Activated T-helper 2 cell treated with anti-CD3 and anti-CD28 coated beads, Interferon-gamma antibody, Interleukin-2, Interleukin-4, amounts not matched to agents 10 μg/mL and 5 μg/mL and 100 μg/mL, durations not matched to agents 14 hours and 24 hours and 36 hours (primary cell): Measurements from ENCODE around the gene STARD4. TPM values are rescaled to one million over a fixed set of nuclear protein-coding genes. Genes with fewer than 3 reads are reported as not detected.

Source experiments
- DNase-seq: peaks from one replicate; pipeline ENCODE4 v3.0.0; 2021; ENCODE audit warnings: low spot score
- H3K27ac Mint-ChIP-seq: one replicate; pipeline ENCODE4 v1.8.0; 2021; ENCODE audit warnings: mixed read lengths
- H3K27me3 Mint-ChIP-seq: one replicate; pipeline ENCODE4 v1.8.0; 2021; ENCODE audit warnings: low read depth, mixed read lengths
- H3K36me3 Mint-ChIP-seq: one replicate; pipeline ENCODE4 v1.8.0; 2021; ENCODE audit warnings: low read depth, mixed read lengths
- H3K4me1 Mint-ChIP-seq: one replicate; pipeline ENCODE4 v1.8.0; 2021; ENCODE audit warnings: low read depth, mixed read lengths
- H3K4me3 Mint-ChIP-seq: one replicate; pipeline ENCODE4 v1.8.0; 2021; ENCODE audit warnings: low read depth, mild to moderate bottlenecking, moderate library complexity, mixed read lengths
- H3K9me3 Mint-ChIP-seq: one replicate; pipeline ENCODE4 v1.8.0; 2021; ENCODE audit warnings: mixed read lengths
- intact Hi-C: fragments of 100-400 bp; cut with micrococcal nuclease; formaldehyde crosslinking; loops from one replicate; pipeline ENCODE4 v1.15.1; 2023
- total RNA-seq: library from RNA; stranded (reverse); gene quantifications from 2 replicates; pipeline ENCODE4 v1.2.3, GENCODE V29; 2022

Gene STARD4
- total RNA-seq, 1 donor from 2014 or later: 230 TPM

DNA sequence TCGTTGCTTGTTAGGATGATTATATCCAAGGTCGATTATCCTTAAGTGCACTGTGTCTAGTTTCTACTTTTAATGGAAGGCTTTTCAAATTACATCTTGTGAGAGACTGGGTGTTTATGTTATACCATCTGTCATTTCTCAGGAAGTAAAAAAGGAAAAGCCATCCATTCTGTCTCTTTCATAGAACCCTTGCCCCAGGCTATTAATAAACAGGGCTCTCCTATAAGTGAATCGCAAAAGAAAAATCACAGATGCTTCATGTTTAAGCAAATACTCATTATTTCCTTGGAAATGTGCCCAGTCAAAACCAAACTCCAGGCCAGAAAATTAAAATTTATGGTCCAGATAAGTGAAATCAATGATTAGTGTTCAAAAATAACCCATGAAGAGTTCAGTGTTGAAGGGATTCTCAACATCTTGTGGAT is 58.1 kb downstream of the STARD4 start:
- no peak for DNase-seq
- intact Hi-C loops: no loop called here
- Mint-ChIP-seq H3K27me3 (no peaks in the 10 kb centered on the region), H3K36me3 (peaks cover 47% of the 10 kb centered on the region), H3K4me1 (no peaks in the 10 kb centered on the region), H3K4me3 (no peak overlapping the region), H3K27ac (no peak overlapping the region), H3K9me3 (no peaks in the 10 kb centered on the region)

DNA sequence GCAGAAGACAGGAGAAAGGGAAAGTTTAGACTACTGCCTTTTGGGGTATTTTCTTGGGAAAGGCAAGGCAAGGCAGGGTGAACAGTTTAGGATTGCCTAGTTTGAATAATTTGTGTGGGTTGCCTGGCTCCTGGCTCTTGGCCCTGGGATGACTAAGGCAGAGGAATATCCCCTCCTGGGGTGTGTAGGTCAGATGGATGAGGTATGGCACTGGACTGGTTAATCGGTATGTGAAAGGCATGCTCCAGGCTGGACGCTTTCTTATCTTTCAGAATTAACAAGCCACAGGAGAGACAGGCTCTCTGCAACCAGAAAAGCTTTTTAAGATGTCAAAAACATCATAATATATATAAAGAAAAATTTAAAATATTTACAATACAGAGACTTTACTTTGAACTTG is 58.6 kb downstream of the STARD4 start:
- DNase-seq: no peak
- H3K4me3 Mint-ChIP-seq: no peak overlapping the region
- H3K9me3 Mint-ChIP-seq: no peaks in the 10 kb centered on the region
- no peaks in the 10 kb centered on the region for H3K27me3 Mint-ChIP-seq
- H3K36me3 Mint-ChIP-seq: peaks cover 44% of the 10 kb centered on the region
- intact Hi-C loops: no loop called here
- no peaks in the 10 kb centered on the region for H3K4me1 Mint-ChIP-seq
- no peak overlapping the region for H3K27ac Mint-ChIP-seq

DNA sequence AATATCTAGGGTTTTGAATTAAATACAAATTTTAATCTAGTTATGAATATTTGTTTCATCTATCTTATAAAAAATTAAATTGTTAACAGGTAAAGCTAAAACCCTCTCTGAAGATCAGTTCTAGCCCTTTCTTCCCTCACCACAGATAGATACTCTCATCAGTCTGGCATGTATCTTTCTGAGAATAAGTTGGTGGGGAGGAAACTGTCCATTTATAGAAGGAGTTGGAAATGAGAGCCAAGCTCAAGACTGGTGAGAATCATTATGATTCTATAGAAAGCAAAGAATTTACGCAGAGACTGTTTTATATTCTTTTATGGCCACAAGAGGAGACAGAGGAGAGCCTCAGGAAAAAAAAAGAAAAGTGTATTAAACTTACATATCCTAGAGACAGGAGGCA is 59.0 kb downstream of the STARD4 start:
- Mint-ChIP-seq H3K36me3 (peaks cover 44% of the 10 kb centered on the region), H3K27me3 (no peaks in the 10 kb centered on the region), H3K9me3 (no peaks in the 10 kb centered on the region), H3K4me1 (no peaks in the 10 kb centered on the region), H3K4me3 (no peak overlapping the region), H3K27ac (no peak overlapping the region)
- no peak for DNase-seq
- intact Hi-C loops: no loop called here

DNA sequence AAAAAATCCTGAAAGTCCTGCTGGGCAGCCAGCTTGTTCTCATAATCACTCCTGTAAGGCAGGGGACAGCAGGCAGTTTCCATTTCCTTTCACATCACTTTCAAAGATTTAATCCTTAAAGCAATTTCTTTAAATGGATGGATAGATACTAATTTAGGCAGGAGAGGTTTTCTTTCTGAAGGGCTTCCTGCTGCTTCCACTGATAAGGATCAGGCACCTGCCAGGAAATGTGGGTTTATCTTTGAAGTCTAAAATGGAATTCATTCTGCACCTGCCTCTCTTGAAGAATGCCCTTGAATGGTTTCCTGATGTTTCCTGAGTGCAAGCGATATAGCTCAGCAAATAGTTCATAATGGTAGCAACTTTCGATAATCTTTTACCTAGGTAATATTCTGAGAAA is 64.5 kb downstream of the STARD4 start:
- intact Hi-C loops: no loop called here
- Mint-ChIP-seq H3K4me3 (no peak overlapping the region), H3K27ac (no peak overlapping the region), H3K4me1 (peaks cover 5% of the 10 kb centered on the region), H3K9me3 (no peaks in the 10 kb centered on the region), H3K27me3 (no peaks in the 10 kb centered on the region), H3K36me3 (peaks cover 67% of the 10 kb centered on the region)
- no peak for DNase-seq

DNA sequence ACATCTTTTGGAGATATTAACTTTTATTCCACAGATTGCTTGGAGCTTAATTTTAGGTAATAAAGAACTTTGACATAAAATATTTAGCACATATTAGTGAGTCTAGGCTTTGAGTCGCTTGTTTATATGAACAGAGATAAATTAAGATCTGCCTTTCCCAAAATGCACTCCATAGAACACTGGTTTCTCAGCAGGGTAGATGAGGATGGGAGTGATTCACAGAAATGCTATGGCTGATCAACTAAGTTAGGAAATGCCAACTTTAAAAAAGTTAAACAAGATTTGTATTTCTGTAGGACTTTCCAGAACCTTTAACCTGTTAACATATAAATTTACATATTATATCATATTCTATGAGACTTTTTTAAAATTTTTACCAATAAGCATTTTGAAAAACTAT is 65.2 kb downstream of the STARD4 start:
- H3K27ac Mint-ChIP-seq: no peak overlapping the region

More for the DNA sequence above, 65.2 kb downstream of the STARD4 start:
- H3K27me3 Mint-ChIP-seq: no peaks in the 10 kb centered on the region
- H3K4me3 Mint-ChIP-seq: no peak overlapping the region
- peaks cover 62% of the 10 kb centered on the region for H3K36me3 Mint-ChIP-seq
- peaks cover 5% of the 10 kb centered on the region for H3K4me1 Mint-ChIP-seq
- intact Hi-C loops: no loop called here
- no peaks in the 10 kb centered on the region for H3K9me3 Mint-ChIP-seq
- no peak for DNase-seq

Other genes with a start within 250 kb of the STARD4 start
- 34.9 and 35.3 TPM in 2 replicates for gene NREP, start 244.7 kb upstream of the STARD4 start, total RNA-seq